HepG2 (cell line): Measurements from ENCODE around the gene ANKLE1. TPM values are rescaled to one million over a fixed set of nuclear protein-coding genes. Genes with fewer than 3 reads are reported as not detected.

Source experiments
- ARHGAP35 ChIP-seq: sonication (generic); formaldehyde crosslinking; IDR thresholded peaks from 2 replicates; pipeline ENCODE4 v1.9.0; 2022; ENCODE audit warnings: mild to moderate bottlenecking, inconsistent platforms, moderate library complexity, missing genetic modification reagents, borderline replicate concordance
- CCDC6 ChIP-seq: sonication (generic); formaldehyde crosslinking; IDR thresholded peaks from 2 replicates; pipeline ENCODE4 v1.8.1; 2022; ENCODE audit warnings: mild to moderate bottlenecking, missing genetic modification reagents, moderate library complexity
- CHD2 ChIP-seq: IDR thresholded peaks from 2 replicates; pipeline ENCODE4 v1.6.1; 2011; ENCODE audit warnings: low read depth, low read length, improper control_type of control experiment
- CREM ChIP-seq, 2 experiments: sonication (generic) in 1 of 2; formaldehyde crosslinking in 1 of 2; IDR thresholded peaks; 2 replicates each; pipeline versions ENCODE4 v1.4.0 to v1.6.1; 2016 to 2020; ENCODE audit warnings: antibody characterized with exemption in 1 of 2, mild to moderate bottlenecking in 1 of 2, missing genetic modification reagents in 1 of 2
- ELK4 ChIP-seq: sonication (generic); formaldehyde crosslinking; IDR thresholded peaks from 2 replicates; pipeline ENCODE4 v1.9.0; 2021; ENCODE audit warnings: missing genetic modification reagents, borderline replicate concordance
- FOXA3 ChIP-seq: IDR thresholded peaks from 2 replicates; pipeline ENCODE4 v1.6.1; 2016; ENCODE audit warnings: missing genetic modification reagents, missing compliant biosample characterization
- FOXP1 ChIP-seq, 2 experiments: fragments of 450-650 bp in 1 of 2; IDR thresholded peaks; 2 replicates each; pipeline ENCODE4 v1.6.1; 2017 to 2018; ENCODE audit warnings: antibody characterized with exemption in 1 of 2
- GFI1 ChIP-seq: sonication (generic); formaldehyde crosslinking; IDR thresholded peaks from 2 replicates; pipeline ENCODE4 v1.5.0; 2020; ENCODE audit warnings: missing genetic modification reagents, mild to moderate bottlenecking, borderline replicate concordance
- HNF4A ChIP-seq: sonication (generic); formaldehyde crosslinking; IDR thresholded peaks from 2 replicates; pipeline ENCODE4 v1.4.0; 2020; ENCODE audit warnings: missing genetic modification reagents
- HNF4G ChIP-seq, 2 experiments: sonication (generic) in 1 of 2; formaldehyde crosslinking in 1 of 2; IDR thresholded peaks; 2 replicates each; pipeline versions ENCODE4 v1.4.0 to v1.6.1; 2011 to 2020; ENCODE audit warnings: borderline replicate concordance in 2 of 2, low read depth in 2 of 2, mild to moderate bottlenecking in 2 of 2, low read length in 1 of 2, missing genetic modification reagents in 1 of 2, moderate library complexity in 1 of 2
- HOXA3 ChIP-seq: sonication (generic); formaldehyde crosslinking; IDR thresholded peaks from 2 replicates; pipeline ENCODE4 v1.5.0; 2020; ENCODE audit warnings: missing genetic modification reagents
- KDM2A ChIP-seq: sonication (generic); formaldehyde crosslinking; IDR thresholded peaks from 2 replicates; pipeline ENCODE4 v1.4.0; 2020; ENCODE audit warnings: low read depth, missing genetic modification reagents, borderline replicate concordance
- MIXL1 ChIP-seq: IDR thresholded peaks from 2 replicates; pipeline ENCODE4 v1.6.1; 2016
- MYC ChIP-seq: sonication (generic); formaldehyde crosslinking; IDR thresholded peaks from 2 replicates; pipeline ENCODE4 v1.9.0; 2021; ENCODE audit warnings: missing genetic modification reagents, borderline replicate concordance
- PHF8 ChIP-seq: sonication (generic); formaldehyde crosslinking; IDR thresholded peaks from 2 replicates; pipeline ENCODE4 v1.5.0; 2020; ENCODE audit warnings: missing genetic modification reagents
- RBFOX2 ChIP-seq: fragments of 200-400 bp; formaldehyde crosslinking; IDR thresholded peaks from 2 replicates; pipeline ENCODE4 v1.6.1; 2017; ENCODE audit warnings: low read depth, mild to moderate bottlenecking, low read length
- YEATS4 ChIP-seq: sonication (generic); formaldehyde crosslinking; IDR thresholded peaks from 2 replicates; pipeline ENCODE4 v1.4.0; 2020; ENCODE audit warnings: missing genetic modification reagents, borderline replicate concordance
- ZFP1 ChIP-seq: IDR thresholded peaks from 2 replicates; pipeline ENCODE4 v1.6.1; 2016
- ZFY ChIP-seq: sonication (generic); formaldehyde crosslinking; IDR thresholded peaks from 2 replicates; pipeline ENCODE4 v1.4.0; 2020; ENCODE audit warnings: missing genetic modification reagents
- ZGPAT ChIP-seq: IDR thresholded peaks from 2 replicates; pipeline ENCODE4 v1.6.1; 2016; ENCODE audit warnings: mild to moderate bottlenecking
- ZNF331 ChIP-seq: sonication (generic); formaldehyde crosslinking; IDR thresholded peaks from 2 replicates; pipeline ENCODE4 v1.4.0; 2020; ENCODE audit warnings: missing genetic modification reagents
- ZNF660 ChIP-seq: sonication (generic); formaldehyde crosslinking; IDR thresholded peaks from 2 replicates; pipeline ENCODE4 v1.5.1; 2020; ENCODE audit warnings: mild to moderate bottlenecking, low read depth, missing genetic modification reagents, borderline replicate concordance
- polyA plus RNA-seq, 8 experiments: library from polyadenylated mRNA; depleted of rRNA in 3 of 8; stranded (reverse) in 7 of 8; unstranded in 1 of 8; fragments of >200 nt; fragmentation: Illumina TruSeq in 4 of 8; extraction: Trizol in 4 of 8; gene quantifications; 2 replicates each; pipeline versions ENCODE4 v1.2.1 to v1.2.3, GENCODE V29; 2011 to 2016; ENCODE audit warnings: low read depth in 4 of 8, missing spikeins in 1 of 8, mixed read lengths in 1 of 8; ENCODE audit not compliant: insufficient read depth in 1 of 8
- total RNA-seq, 5 experiments: library from RNA; depleted of rRNA; stranded (reverse); fragments of >200 nt; fragmentation: Illumina TruSeq; extraction: Trizol; gene quantifications; 2 replicates each; pipeline ENCODE4 v1.2.3, GENCODE V29; 2016; ENCODE audit warnings: low read depth in 1 of 5
- TF ChIP-seq, protein P1 (sequence below): IDR thresholded peaks from 2 replicates; pipeline ENCODE4 v1.6.1; 2016; ENCODE audit warnings: low read depth, borderline replicate concordance
- TF ChIP-seq, protein P2 (sequence below): sonication (generic); formaldehyde crosslinking; IDR thresholded peaks from 2 replicates; pipeline ENCODE4 v1.8.0; 2022; ENCODE audit warnings: mild to moderate bottlenecking, missing genetic modification reagents
- TF ChIP-seq, protein P3 (sequence below): sonication (generic); formaldehyde crosslinking; IDR thresholded peaks from 2 replicates; pipeline ENCODE4 v1.9.0; 2021; ENCODE audit warnings: missing genetic modification reagents, mild to moderate bottlenecking, borderline replicate concordance

ANKLE1 gene
- total and polyA plus RNA-seq, 2 of the 13 experiments (the other 11 are each of a cell fraction or from before 2014, with no cell fraction given) = 0.69 to 1.5 TPM

- TF ChIP-seq RBFOX2 (peak; percentile 32; the same call in 1 of the 2 replicates), HNF4A (CRISPR knock-in tag) (peak; percentile 30; the same call in 1 of the 2 replicates), HOXA3 (peak; percentile 69), FOXA3 (CRISPR knock-in tag) (0 out of 2 replicates have a peak, but pooled peaks have one; percentile 22), ZFP1 (CRISPR knock-in tag) (peak; percentile 31; the same call in 1 of the 2 replicates), CCDC6 (0 out of 2 replicates have a peak, but pooled peaks have one; percentile 42), MYC (CRISPR knock-in tag) (peak; percentile 71; the same call in 1 of the 2 replicates), FOXP1 (IDR thresholded peaks at IDR 0.05) (0 out of 2 replicates have a peak, but pooled peaks have one; percentile 8), FOXP1 (CRISPR knock-in tag; IDR thresholded peaks at IDR 0.05) (peak; percentile 20; the same call in 1 of the 2 replicates), ZNF331 (CRISPR knock-in tag) (peak; percentile 77), YEATS4 (CRISPR knock-in tag) (no peak), CHD2 (no peak), ZNF660 (CRISPR knock-in tag) (no peak), KDM2A (CRISPR knock-in tag) (0 out of 2 replicates have a peak, but pooled peaks have one; percentile 40), ZGPAT (CRISPR knock-in tag) (peak; percentile 72), PHF8 (CRISPR knock-in tag) (peak; percentile 53; the same call in 1 of the 2 replicates), CREM (IDR thresholded peaks at IDR 0.05) (no peak), CREM (CRISPR knock-in tag; IDR thresholded peaks at IDR 0.05) (no peak), HNF4G (IDR thresholded peaks at IDR 0.05; ENCODE audit: borderline replicate concordance, low read depth, low read length) (peak; percentile 17; the same call in 1 of the 2 replicates), HNF4G (CRISPR knock-in tag; IDR thresholded peaks at IDR 0.05; ENCODE audit: borderline replicate concordance, low read depth) (no peak), ARHGAP35 (no peak), MIXL1 (CRISPR knock-in tag) (no peak), GFI1 (peak; percentile 98), ELK4 (CRISPR knock-in tag) (no peak), ZFY (CRISPR knock-in tag) (peak; percentile 74)
- TF ChIP-seq, protein P1, sequence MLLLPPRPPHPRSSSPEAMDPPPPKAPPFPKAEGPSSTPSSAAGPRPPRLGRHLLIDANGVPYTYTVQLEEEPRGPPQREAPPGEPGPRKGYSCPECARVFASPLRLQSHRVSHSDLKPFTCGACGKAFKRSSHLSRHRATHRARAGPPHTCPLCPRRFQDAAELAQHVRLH (CRISPR knock-in tag) = peak; percentile 42; the same call in 1 of the 2 replicates
- TF ChIP-seq, protein P2, sequence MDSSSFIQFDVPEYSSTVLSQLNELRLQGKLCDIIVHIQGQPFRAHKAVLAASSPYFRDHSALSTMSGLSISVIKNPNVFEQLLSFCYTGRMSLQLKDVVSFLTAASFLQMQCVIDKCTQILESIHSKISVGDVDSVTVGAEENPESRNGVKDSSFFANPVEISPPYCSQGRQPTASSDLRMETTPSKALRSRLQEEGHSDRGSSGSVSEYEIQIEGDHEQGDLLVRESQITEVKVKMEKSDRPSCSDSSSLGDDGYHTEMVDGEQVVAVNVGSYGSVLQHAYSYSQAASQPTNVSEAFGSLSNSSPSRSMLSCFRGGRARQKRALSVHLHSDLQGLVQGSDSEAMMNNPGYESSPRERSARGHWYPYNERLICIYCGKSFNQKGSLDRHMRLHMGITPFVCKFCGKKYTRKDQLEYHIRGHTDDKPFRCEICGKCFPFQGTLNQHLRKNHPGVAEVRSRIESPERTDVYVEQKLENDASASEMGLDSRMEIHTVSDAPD (CRISPR knock-in tag) = 0 out of 2 replicates have a peak, but pooled peaks have one; percentile 46
- TF ChIP-seq, protein P3, sequence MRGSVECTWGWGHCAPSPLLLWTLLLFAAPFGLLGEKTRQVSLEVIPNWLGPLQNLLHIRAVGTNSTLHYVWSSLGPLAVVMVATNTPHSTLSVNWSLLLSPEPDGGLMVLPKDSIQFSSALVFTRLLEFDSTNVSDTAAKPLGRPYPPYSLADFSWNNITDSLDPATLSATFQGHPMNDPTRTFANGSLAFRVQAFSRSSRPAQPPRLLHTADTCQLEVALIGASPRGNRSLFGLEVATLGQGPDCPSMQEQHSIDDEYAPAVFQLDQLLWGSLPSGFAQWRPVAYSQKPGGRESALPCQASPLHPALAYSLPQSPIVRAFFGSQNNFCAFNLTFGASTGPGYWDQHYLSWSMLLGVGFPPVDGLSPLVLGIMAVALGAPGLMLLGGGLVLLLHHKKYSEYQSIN (CRISPR knock-in tag) = no peak
Measured at GRCh38 chr19:17255150-17255621, 26.5 kb upstream of the ANKLE1 start (continued).
